HuH-7 (cell line): ENCODE measurements around the gene AFAP1L2.

ENCODE experiments used
- DNase-seq: peaks from one replicate; pipeline ENCODE4 v3.0.0; 2011; ENCODE audit warnings: low spot score

AFAP1L2 gene

GRCh38 chr10:114290038-114290437 lies 114.3 kb downstream of the AFAP1L2 start:
- no peak for DNase-seq

DNA sequence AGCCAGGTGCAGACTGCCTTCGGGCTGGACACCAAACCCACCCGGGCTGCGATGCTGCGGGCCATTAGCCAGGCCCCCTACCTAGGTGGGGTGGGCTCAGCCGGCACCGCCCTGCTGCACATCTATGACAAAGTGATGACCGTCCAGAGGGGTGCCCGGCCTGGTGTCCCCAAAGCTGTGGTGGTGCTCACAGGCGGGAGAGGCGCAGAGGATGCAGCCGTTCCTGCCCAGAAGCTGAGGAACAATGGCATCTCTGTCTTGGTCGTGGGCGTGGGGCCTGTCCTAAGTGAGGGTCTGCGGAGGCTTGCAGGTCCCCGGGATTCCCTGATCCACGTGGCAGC lies 115.2 kb downstream of the AFAP1L2 start:
- no peak for DNase-seq

- no peak for DNase-seq
These were observed 115.7 kb downstream of the AFAP1L2 start for GRCh38 chr10:114288424-114289095.

DNA sequence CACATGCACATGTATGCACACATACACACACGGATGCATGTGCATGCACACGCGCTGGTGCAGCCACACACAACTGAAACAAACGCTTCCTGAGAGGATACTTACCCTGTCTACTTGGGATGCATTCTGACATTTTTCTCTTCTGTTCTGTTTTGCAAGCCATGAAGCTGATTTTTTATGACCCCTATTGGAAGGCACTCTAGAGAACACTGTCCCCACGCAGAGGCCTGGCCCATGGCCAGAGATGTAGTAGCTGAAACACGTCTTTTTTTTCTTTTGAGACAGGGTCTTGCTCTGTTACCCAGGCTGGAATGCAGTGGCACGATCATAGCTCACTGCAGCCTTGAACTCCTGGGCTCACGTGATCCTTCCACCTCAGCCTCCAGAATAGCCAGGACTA lies 117.4 kb downstream of the AFAP1L2 start:
- no peak for DNase-seq

- no peak for DNase-seq
These were observed 118.3 kb downstream of the AFAP1L2 start for GRCh38 chr10:114285961-114286441.

DNA sequence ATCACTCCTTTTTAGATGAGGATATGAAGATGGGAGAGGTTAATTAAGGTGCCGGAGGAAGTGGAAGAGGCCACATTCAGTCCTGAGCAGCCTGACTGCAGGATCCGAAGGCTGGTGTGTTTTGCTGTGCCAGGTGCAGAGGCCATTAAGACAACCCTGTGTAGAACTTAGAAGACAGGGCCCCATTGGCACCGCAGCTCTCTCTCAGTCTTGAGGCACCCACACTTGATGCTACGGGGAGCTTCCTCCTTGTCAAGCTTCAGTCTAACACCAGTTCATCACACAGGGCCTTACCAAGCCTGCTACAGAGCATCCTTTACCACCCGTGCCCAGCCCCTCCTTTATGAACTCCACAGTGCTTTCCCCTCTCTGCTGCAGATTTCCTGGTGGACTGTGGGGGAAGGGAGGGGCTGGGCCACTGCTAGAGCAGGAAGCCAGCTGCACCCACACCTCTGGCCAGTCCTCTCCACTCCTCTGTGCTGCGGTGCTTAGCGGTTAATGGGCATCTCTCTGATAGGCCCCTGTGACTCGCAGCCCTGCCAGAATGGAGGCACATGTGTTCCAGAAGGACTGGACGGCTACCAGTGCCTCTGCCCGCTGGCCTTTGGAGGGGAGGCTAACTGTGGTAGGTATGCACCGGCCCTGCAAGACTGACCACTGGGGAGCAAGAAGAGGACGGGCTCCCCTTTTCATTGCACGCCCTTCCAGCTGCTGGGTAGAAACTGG lies 119.8 kb downstream of the AFAP1L2 start:
- no peak for DNase-seq

DNA sequence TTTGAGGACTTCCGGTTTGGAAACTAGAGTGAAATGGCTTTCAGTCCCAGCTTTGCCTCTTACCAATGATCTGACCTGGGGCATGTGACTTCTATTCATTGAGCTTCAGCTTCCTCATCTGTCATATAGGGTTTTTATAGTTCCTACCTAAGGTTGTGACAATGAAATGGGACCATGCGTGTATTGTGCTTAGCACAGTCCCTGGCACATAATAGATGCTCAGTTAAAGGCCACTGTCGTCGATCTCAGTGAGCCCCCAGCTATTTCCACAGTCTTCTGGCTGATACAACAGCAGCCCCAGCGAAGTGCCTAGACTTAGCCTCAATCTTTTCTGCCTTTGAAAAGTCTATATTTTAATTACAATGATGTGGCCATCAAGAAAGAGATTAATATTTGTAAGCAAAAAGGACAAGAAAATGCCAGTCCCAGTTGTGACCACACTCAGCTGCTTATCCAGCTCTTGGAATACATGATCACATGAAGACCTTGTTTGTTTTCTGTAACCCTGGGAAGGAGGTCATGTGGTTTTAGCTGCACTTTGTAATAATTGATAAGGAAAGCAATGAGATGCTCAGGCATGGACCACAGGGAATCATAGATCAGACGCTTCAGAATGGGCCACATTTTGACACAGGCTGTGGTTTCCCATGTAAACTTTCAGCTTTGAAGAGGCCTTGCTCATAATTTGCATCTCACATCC lies 120.6 kb downstream of the AFAP1L2 start:
- DNase-seq: no peak

GRCh38 chr10:114283091-114283490 lies 121.2 kb downstream of the AFAP1L2 start:
- no peak for DNase-seq

- DNase-seq: no peak
These were observed 121.8 kb downstream of the AFAP1L2 start for GRCh38 chr10:114282526-114282925.

- DNase-seq: no peak
These were observed 122.8 kb downstream of the AFAP1L2 start for GRCh38 chr10:114281461-114281860.

GRCh38 chr10:114281006-114281405 lies 123.3 kb downstream of the AFAP1L2 start:
- DNase-seq: no peak

DNA sequence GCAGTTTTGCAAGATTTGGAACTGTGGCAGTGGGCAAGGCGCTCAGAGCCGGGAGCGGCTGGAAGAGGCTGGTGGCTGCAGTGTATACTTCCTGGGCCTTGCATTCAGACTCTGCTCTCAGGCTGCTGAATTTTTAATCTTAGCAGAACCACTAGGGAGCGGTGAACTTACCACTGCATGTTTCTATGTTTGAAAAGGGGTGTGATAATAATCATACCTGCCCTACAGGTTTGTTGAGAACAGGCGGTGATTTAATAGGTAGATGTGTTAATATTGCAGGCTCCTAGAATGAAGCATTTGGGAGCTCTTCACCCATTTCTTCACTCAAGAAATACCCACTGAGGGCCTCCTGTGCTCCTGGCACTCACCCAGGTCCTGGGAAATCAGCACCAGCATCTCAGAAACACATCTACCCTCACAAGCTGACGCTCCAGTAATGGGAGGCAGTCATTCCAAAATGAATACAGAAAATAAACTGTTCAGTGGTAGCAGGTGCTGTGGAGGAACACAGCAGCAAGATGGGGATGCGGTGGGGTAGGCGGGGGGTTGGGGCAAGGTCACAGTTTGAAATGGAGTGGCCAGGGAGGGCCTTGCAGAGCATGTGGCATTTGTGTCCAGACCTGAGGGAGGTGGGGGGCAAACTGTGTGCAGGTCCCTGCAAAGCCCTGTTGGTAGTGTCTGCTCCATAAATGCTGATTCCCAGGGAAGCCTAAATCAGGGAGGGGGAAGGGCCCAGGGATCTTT lies 124.2 kb downstream of the AFAP1L2 start:
- no peak for DNase-seq

GRCh38 chr10:114279289-114279688 lies 125.0 kb downstream of the AFAP1L2 start:
- no peak for DNase-seq

- no peak for DNase-seq
These were observed 125.5 kb downstream of the AFAP1L2 start for GRCh38 chr10:114278884-114279191.

GRCh38 chr10:114278140-114278883 lies 126.0 kb downstream of the AFAP1L2 start:
- DNase-seq: no peak

DNA sequence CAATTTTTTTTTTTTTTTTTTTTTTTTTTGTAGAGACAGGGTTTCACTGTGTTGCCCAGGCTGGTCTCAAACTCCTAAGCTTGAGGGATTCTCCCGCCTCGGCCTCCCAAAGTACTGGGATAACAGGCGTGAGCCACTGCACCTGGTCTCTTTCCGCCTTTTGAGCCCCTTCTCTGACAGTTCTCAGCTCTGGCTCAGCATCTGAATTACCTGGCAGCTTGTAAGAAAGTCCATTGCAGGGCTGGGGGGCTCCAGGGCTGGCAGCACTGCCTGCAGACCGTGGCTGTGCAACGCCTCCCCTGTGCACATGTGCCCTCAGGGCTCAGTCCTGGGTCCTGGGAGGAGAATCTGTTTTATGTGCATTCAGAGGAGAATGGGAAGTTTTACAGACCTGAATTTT lies 127.6 kb downstream of the AFAP1L2 start:
- no peak for DNase-seq

- DNase-seq: no peak
These were observed 128.2 kb downstream of the AFAP1L2 start for GRCh38 chr10:114276066-114276465.

DNA sequence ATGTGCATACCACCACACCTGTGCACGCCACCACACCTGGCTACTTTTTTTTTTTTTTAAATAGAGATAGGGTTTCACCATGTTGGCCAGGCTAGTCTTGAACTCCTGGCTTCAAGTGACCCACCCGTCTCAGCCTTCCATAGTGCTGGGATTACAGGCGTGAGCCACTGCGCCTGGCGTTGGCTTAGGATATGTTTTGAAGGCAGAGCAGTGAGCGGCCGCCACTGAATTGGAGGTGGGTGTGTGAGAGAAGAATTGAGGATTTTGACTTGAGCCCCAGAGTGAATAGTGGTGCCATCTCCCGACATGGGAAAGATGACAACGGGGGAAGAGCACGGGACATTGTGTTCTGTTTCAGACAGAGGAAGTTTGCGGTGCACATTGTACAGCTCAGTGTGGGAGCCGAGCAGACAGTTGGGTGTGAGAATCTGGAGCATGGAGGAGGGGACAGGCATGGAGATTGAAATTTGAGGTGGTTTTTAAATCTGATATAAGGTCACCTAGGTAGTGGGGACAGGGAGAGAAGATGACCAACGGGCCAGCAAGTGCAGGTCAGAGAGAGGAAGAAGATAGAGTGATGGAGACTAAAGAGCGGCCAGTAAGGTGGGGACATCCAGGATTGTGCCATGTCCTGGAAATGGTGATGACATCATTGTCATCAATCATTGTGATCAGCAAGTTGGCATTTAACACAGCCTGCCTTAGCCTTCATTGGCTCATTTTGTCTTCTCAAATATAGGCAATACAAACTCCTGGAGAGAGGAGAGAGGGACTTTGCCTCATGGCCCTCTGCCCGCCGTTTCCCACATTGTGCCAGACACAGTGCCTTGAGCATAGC lies 129.5 kb downstream of the AFAP1L2 start:
- no peak for DNase-seq

GRCh38 chr10:114273910-114274309 lies 130.4 kb downstream of the AFAP1L2 start:
- DNase-seq: no peak

DNA sequence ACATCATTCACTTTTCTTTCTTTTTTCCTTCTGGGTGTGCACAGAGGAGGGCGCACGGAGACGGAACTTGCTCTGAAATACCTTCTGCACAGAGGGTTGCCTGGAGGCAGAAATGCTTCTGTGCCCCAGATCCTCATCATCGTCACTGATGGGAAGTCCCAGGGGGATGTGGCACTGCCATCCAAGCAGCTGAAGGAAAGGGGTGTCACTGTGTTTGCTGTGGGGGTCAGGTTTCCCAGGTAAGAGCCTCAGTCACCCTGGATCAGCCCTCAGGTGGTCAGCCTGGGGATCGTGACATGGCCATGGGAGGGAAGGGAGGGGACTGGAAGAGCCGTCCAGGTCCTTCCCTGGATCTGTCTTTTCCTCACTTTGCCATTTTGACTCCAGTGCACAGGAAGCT lies 131.6 kb downstream of the AFAP1L2 start:
- DNase-seq: no peak

DNA sequence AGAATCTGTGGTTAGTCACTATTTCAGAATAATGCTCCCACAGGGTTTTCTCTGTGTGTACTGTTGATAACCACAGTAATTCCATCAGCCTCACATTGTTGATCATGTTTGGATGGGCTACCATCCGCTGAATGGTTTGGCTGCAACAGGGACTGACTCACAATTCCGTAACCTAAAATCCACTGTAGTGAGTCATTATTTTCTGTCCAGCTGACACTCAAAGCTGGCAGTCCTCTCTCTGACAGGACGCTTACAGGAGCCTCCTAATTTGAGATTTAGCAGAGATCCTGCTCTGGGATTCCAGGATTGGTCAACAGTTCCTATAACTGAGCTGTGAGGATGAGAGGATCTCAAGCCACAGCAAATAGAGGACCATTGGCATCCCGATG lies 132.5 kb downstream of the AFAP1L2 start:
- no peak for DNase-seq
